Body of pancreas (tissue), 4 donors: ENCODE data around the gene KIAA1217. TPM values are rescaled to one million over a fixed set of nuclear protein-coding genes. Genes with fewer than 3 reads are reported as not detected.
A peak's percentile ranks its signal among the peaks of the same experiment; 100 is the strongest.

ENCODE experiments used
- ATAC-seq: fragments of 150-250 bp; one replicate; pipeline ENCODE4 v1.9.1; 2016
- DNase-seq, 4 donors: peaks; one replicate each; pipeline ENCODE4 v3.0.0-alpha.2; 2019
- H3K27ac ChIP-seq, 4 donors: fragments of 200-600 bp; sonication (generic); 1 replicate in 3 of 4; 2 replicates in 1 of 4; pipeline versions ENCODE4 v1.5.1 to v1.6.1; 2016 to 2019; ENCODE audit warnings: mild to moderate bottlenecking in 1 of 4, mixed read lengths in 1 of 4, moderate library complexity in 1 of 4
- H3K27me3 ChIP-seq, 2 donors: fragments of 200-600 bp; sonication (generic); one replicate each; pipeline ENCODE4 v1.6.0; 2016; ENCODE audit warnings: mild to moderate bottlenecking in 1 of 2
- H3K36me3 ChIP-seq, 2 donors: fragments of 200-600 bp; sonication (generic); replicated peaks in 1 of 2; 2 replicates each; pipeline ENCODE4 v1.5.1; 2016; ENCODE audit warnings: low read depth in 2 of 2; ENCODE audit not compliant: insufficient read depth in 1 of 2
- H3K4me1 ChIP-seq: fragments of 200-600 bp; sonication (generic); one replicate; pipeline ENCODE4 v1.6.0; 2016
- H3K4me3 ChIP-seq, 2 donors: fragments of 200-600 bp; sonication (generic); 1 replicate in 1 of 2; 2 replicates in 1 of 2; pipeline ENCODE4 v1.5.1; 2016 to 2019
- H3K9me3 ChIP-seq, 3 donors: fragments of 200-600 bp; sonication (generic); 1 replicate in 2 of 3; 2 replicates in 1 of 3; pipeline ENCODE4 v1.5.1; 2016
- POLR2A ChIP-seq, 3 donors: fragments of 450-650 bp; IDR thresholded peaks; one replicate each; pipeline ENCODE4 v1.6.1; 2016; ENCODE audit warnings: antibody characterized with exemption in 3 of 3, mild to moderate bottlenecking in 2 of 3
- WGBS, 2 donors: methylation state at CpG; one replicate each; pipeline ENCODE4 v1.1.5; 2017; 5-methylcytosine and 5-hydroxymethylcytosine counted together
- intact Hi-C: fragments of 100-400 bp; cut with DNase I; formaldehyde crosslinking; loops from one replicate; pipeline ENCODE4 v1.15.1; 2023
- total RNA-seq, 2 donors: library from RNA; depleted of rRNA; stranded (reverse); fragments of >200 nt; gene quantifications; one replicate each; pipeline ENCODE4 v1.1.0, GENCODE V29; 2016
- TF ChIP-seq, protein P1 (sequence below), 7 experiments: fragments of 450-650 bp in 4 of 7; fragments of 200-600 bp in 3 of 7; sonication (generic) in 3 of 7; IDR thresholded peaks; one replicate each; pipeline ENCODE4 v1.5.1; 2016 to 2019; ENCODE audit warnings: antibody characterized with exemption in 7 of 7

The KIAA1217 gene
- total RNA-seq, 2 donors from 2014 or later, result 25.9 to 36.9 TPM

DNA sequence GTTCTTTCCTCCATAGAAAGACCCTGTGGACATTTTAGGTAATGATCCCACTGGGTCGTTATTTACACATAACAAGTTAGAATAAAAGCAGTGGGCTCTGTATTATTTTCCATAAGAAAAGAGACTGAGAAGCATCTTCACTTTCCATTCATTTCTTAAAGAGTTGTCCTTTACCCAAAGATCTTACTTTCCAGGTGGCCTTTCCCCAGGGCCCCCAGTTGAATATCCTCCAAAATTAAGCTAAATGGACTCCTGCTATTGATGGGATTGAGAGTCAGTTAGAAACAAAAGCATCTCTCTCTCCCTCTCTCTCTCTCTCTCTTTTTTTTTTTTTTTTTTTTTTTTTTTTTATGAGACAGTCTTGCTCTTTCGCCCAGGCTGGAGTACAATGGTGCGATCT, 224.8 kb downstream of the KIAA1217 start:
- ATAC-seq, result no peak
- Histone ChIP-seq H3K36me3 (no peaks in the 10 kb centered on the region), H3K9me3 (no peaks in the 10 kb centered on the region), H3K27me3 (no peaks in the 10 kb centered on the region), H3K4me3 (no peak overlapping the region), H3K27ac (no peak overlapping the region), H3K4me1 (peaks cover 10% of the 10 kb centered on the region)
- TF ChIP-seq POLR2A (IDR thresholded peaks at IDR 0.05), result no peak
- TF ChIP-seq, protein P1, sequence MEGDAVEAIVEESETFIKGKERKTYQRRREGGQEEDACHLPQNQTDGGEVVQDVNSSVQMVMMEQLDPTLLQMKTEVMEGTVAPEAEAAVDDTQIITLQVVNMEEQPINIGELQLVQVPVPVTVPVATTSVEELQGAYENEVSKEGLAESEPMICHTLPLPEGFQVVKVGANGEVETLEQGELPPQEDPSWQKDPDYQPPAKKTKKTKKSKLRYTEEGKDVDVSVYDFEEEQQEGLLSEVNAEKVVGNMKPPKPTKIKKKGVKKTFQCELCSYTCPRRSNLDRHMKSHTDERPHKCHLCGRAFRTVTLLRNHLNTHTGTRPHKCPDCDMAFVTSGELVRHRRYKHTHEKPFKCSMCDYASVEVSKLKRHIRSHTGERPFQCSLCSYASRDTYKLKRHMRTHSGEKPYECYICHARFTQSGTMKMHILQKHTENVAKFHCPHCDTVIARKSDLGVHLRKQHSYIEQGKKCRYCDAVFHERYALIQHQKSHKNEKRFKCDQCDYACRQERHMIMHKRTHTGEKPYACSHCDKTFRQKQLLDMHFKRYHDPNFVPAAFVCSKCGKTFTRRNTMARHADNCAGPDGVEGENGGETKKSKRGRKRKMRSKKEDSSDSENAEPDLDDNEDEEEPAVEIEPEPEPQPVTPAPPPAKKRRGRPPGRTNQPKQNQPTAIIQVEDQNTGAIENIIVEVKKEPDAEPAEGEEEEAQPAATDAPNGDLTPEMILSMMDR (IDR thresholded peaks at IDR 0.05), result no peak
- DNase-seq, result no peak
- 96 to 98% methylated on average over 3 of the region's 3 CpGs for WGBS, 2 donors
- intact Hi-C loops, result no loop called here

DNA sequence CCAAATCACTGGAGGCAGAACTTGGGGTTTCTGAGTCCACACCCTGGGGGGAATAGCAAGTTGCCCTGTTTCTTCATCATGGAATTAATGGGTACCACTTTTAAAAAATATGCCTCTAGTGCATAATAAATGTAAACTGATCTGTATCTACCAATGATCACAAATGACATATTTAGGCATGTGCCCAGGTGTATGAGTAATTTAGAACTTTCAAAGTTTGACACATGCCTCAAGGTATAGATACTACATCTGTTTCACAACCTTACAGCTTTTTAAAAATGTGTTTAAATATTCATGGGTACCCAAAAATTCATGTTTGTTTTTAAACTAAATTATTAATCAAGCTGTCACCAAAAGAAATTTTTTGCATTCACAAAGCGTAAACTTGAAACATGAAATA, 226.0 kb downstream of the KIAA1217 start:
- peaks cover 10% of the 10 kb centered on the region for H3K4me1 ChIP-seq
- TF ChIP-seq POLR2A (IDR thresholded peaks at IDR 0.05), result no peak
- TF ChIP-seq, protein P1 (IDR thresholded peaks at IDR 0.05), result no peak
- ATAC-seq, result no peak
- DNase-seq, result no peak
- intact Hi-C loops, result no loop called here
- H3K36me3 ChIP-seq, result no peaks in the 10 kb centered on the region
- no peaks in the 10 kb centered on the region for H3K27me3 ChIP-seq
- WGBS, 2 donors, result 84 to 93% methylated on average over 1 of the region's 1 CpG
- H3K9me3 ChIP-seq, result no peaks in the 10 kb centered on the region
- no peak overlapping the region for H3K27ac ChIP-seq
- no peak overlapping the region for H3K4me3 ChIP-seq

DNA sequence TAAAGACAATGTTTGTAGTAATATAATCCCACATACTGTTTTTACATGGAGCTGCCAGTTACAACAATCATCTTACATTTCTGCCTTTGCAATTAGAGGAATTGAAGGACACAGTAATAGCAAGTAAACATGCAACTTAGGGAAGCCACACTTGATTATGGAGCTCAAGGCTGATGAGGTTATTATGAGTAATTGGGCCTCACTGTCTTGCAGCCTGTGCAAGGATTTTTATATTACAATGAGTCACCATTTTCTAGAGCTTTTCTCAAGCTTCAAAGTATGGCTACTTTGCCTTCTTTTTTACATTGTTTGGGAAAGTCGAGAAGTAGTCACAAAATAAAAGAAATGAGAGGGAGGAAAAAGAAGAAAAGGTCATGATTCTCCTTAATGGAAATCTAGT, 226.4 kb downstream of the KIAA1217 start:
- DNase-seq (no peak), ATAC-seq (no peak)
- peaks cover 10% of the 10 kb centered on the region for H3K4me1 ChIP-seq
- no peaks in the 10 kb centered on the region for H3K9me3 ChIP-seq
- 89 to 90% methylated on average over 1 of the region's 1 CpG for WGBS, 2 donors
- H3K27me3 ChIP-seq, result no peaks in the 10 kb centered on the region
- H3K4me3 ChIP-seq, result no peak overlapping the region
- no peak overlapping the region for H3K27ac ChIP-seq
- TF ChIP-seq POLR2A (IDR thresholded peaks at IDR 0.05), result no peak
- TF ChIP-seq, protein P1 (IDR thresholded peaks at IDR 0.05), result no peak
- H3K36me3 ChIP-seq, result no peaks in the 10 kb centered on the region
- intact Hi-C loops, result no loop called here

DNA sequence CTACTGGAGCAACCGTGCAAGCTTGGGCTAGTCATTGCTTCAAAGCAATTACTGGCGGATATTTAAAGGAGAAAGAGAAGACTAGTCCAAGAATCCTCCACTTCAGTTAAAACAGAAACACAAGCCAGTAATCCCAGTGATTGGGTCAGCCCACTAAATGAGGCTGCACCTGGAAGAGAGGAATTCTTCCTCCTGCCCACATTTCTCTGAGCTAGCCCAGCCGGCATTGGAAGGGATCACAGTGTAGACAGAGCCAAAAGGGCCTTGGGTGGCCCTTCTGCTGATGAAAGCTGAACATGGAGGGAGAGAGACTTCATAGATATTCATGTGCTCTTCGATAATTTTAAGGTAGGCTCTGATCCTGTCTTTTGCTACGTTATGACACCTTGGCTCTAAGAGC, 228.4 kb downstream of the KIAA1217 start:
- Histone ChIP-seq H3K4me3 (no peak overlapping the region), H3K36me3 (no peaks in the 10 kb centered on the region), H3K27me3 (no peaks in the 10 kb centered on the region), H3K9me3 (no peaks in the 10 kb centered on the region), H3K4me1 (peaks cover 10% of the 10 kb centered on the region), H3K27ac (no peak overlapping the region)
- ATAC-seq (no peak), DNase-seq (peak in 1 of 4 donors; percentile 27)
- WGBS, 2 donors, result 59 to 61% methylated on average over 5 of the region's 5 CpGs
- TF ChIP-seq, protein P1 (IDR thresholded peaks at IDR 0.05), result no peak
- TF ChIP-seq POLR2A (IDR thresholded peaks at IDR 0.05), result no peak
- intact Hi-C loops, result no loop called here

DNA sequence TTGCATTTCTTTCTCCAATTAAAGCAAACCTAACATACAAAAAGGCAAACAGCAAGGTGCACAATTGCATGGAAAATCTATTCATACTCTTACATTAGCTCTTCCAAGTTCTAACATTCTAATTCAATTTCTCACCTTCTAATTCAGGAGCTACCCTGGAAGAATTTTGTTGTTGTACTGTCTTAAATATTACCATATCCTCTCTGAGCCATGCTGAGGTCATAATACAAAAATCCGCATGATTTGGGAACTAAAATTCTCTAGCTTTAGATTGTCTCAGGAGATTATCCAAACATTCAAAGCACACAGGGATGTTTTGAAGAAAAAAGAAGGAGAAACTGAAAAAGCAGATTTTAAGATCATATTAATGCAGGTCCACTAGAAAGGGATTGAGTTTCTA, 229.9 kb downstream of the KIAA1217 start:
- ATAC-seq, result no peak
- H3K4me1 ChIP-seq, result peaks cover 5% of the 10 kb centered on the region
- H3K36me3 ChIP-seq, result no peaks in the 10 kb centered on the region
- 85 to 92% methylated on average over 1 of the region's 1 CpG for WGBS, 2 donors
- no peaks in the 10 kb centered on the region for H3K27me3 ChIP-seq
- no peak overlapping the region for H3K4me3 ChIP-seq
- no peak overlapping the region for H3K27ac ChIP-seq
- TF ChIP-seq, protein P1 (IDR thresholded peaks at IDR 0.05), result no peak
- TF ChIP-seq POLR2A (IDR thresholded peaks at IDR 0.05), result no peak
- DNase-seq, result no peak
- intact Hi-C loops, result no loop called here
- no peaks in the 10 kb centered on the region for H3K9me3 ChIP-seq
